Keratinocyte (primary cell): ENCODE data around the gene MCM9.

Experiments used
- EZH2 ChIP-seq: IDR thresholded peaks from one replicate; pipeline ENCODE4 v1.6.1; 2012; ENCODE audit warnings: inconsistent platforms, mild to moderate bottlenecking, low read length, moderate library complexity
- TF ChIP-seq, protein P1 (sequence below), 3 experiments: IDR thresholded peaks in 1 of 3; conservative IDR thresholded peaks in 1 of 3; optimal IDR thresholded peaks in 1 of 3; 2 replicates in 2 of 3; 3 replicates in 1 of 3; pipeline versions ENCODE3 to v1.5.1; 2011; ENCODE audit warnings: low read length in 3 of 3, mild to moderate bottlenecking in 3 of 3, moderate library complexity in 2 of 3, control low read depth in 1 of 3, inconsistent platforms in 1 of 3; ENCODE audit not compliant: insufficient read depth in 2 of 3; ENCODE audit errors: extremely low read depth in 1 of 3

DNA sequence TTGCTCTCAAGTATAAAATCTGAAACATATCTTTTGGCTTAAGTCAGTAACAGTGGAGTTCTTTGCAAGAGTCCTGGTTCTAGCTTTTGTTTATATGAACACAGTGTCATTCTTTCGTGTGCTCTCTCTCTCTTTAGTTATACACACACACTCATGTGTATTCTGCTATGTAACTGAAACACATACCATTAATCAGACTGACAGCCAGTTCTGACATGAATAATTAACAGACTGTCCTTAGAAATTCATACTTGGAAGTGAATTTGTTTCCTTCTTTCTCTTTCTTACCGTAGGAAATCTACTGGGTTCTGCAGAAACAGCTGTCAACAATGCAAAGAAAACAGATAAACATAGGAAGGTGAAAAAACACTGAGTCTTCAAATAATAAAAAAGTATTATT, 2.5 kb downstream of the MCM9 start:
- TF ChIP-seq, protein P1, sequence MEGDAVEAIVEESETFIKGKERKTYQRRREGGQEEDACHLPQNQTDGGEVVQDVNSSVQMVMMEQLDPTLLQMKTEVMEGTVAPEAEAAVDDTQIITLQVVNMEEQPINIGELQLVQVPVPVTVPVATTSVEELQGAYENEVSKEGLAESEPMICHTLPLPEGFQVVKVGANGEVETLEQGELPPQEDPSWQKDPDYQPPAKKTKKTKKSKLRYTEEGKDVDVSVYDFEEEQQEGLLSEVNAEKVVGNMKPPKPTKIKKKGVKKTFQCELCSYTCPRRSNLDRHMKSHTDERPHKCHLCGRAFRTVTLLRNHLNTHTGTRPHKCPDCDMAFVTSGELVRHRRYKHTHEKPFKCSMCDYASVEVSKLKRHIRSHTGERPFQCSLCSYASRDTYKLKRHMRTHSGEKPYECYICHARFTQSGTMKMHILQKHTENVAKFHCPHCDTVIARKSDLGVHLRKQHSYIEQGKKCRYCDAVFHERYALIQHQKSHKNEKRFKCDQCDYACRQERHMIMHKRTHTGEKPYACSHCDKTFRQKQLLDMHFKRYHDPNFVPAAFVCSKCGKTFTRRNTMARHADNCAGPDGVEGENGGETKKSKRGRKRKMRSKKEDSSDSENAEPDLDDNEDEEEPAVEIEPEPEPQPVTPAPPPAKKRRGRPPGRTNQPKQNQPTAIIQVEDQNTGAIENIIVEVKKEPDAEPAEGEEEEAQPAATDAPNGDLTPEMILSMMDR (optimal IDR thresholded peaks at IDR 0.05 in 1 of 3, IDR thresholded peaks at IDR 0.05 in 1 of 3, conservative IDR thresholded peaks at IDR 0.05 in 1 of 3; ENCODE audit: extremely low read depth in 1 of 3, insufficient read depth in 2 of 3, low read length in 3 of 3) = no peak
- no peak for TF ChIP-seq EZH2
